IMR-90 (cell line): ENCODE data around the gene CELF5. TPM values are rescaled to one million over a fixed set of nuclear protein-coding genes. Genes with fewer than 3 reads are reported as not detected.
A peak's percentile ranks its signal among the peaks of the same experiment; 100 is the strongest.

ENCODE experiments used
- ATAC-seq: fragments of 200-7000 bp; cut with Tn5 transposase; 2 replicates; pipeline ENCODE4 v1.9.1; 2020; ENCODE audit warnings: low read depth, mild to moderate bottlenecking, moderate library complexity
- BruUV-seq: library from RNA; stranded (reverse); fragments of 400-500 nt; replicated peaks from 2 replicates; lab custom pipeline; 2021; lab: Mats Ljungman, UMichigan
- CTCF ChIA-PET: fragments of 300-600 bp; formaldehyde crosslinking; extraction: SDS; loops from one replicate; lab custom pipeline; 2021; ENCODE audit warnings: antibody characterized with exemption; lab: Yijun Ruan, JAX
- POLR2A ChIA-PET: fragments of 300-600 bp; sonication (Branson Sonifier 250); formaldehyde crosslinking; loops from one replicate; lab custom pipeline; 2022; ENCODE audit warnings: antibody characterized with exemption; ENCODE audit not compliant: unreplicated experiment; lab: Charles Lee
- DNase-seq: peaks from one replicate; pipeline ENCODE4 v3.0.0; 2013
- H2AFZ ChIP-seq: replicated peaks from 2 replicates; pipeline ENCODE3; 2013; ENCODE audit warnings: low read length, mild to moderate bottlenecking; ENCODE audit not compliant: poor library complexity
- H2AK5ac ChIP-seq: 2 replicates; pipeline ENCODE4 v1.6.1; 2013; ENCODE audit warnings: low read depth, low read length, inconsistent platforms
- H2AK9ac ChIP-seq: replicated peaks from 2 replicates; pipeline ENCODE3; 2013; ENCODE audit warnings: mild to moderate bottlenecking, low read depth, low read length, moderate library complexity; ENCODE audit not compliant: poor library complexity
- H2BK120ac ChIP-seq: 2 replicates; pipeline ENCODE4 v1.6.1; 2013; ENCODE audit warnings: low read depth, low read length, inconsistent platforms
- H2BK15ac ChIP-seq: 3 replicates; pipeline ENCODE4 v1.6.1; 2013; ENCODE audit warnings: low read depth, low read length, inconsistent platforms
- H2BK20ac ChIP-seq: 2 replicates; pipeline ENCODE4 v1.6.1; 2013; ENCODE audit warnings: low read depth, mild to moderate bottlenecking, inconsistent platforms, low read length, moderate library complexity
- H2BK5ac ChIP-seq: 2 replicates; pipeline ENCODE4 v1.6.1; 2013; ENCODE audit warnings: mild to moderate bottlenecking, low read depth, low read length, inconsistent platforms; ENCODE audit not compliant: poor library complexity, severe bottlenecking
- H3K14ac ChIP-seq: replicated peaks from 2 replicates; pipeline ENCODE4 v1.6.1; 2013; ENCODE audit warnings: low read depth, low read length, inconsistent platforms
- H3K18ac ChIP-seq: 2 replicates; pipeline ENCODE4 v1.6.1; 2013; ENCODE audit warnings: low read depth, low read length, control low read depth
- H3K23ac ChIP-seq: 2 replicates; pipeline ENCODE4 v1.6.1; 2013; ENCODE audit warnings: low read depth, low read length, inconsistent platforms
- H3K27ac ChIP-seq: 2 replicates; pipeline ENCODE4 v1.5.1; 2013; ENCODE audit warnings: mild to moderate bottlenecking, control low read depth, low read length; ENCODE audit not compliant: insufficient read depth
- H3K27me3 ChIP-seq: 2 replicates; pipeline ENCODE4 v1.6.1; 2013; ENCODE audit warnings: low read length; ENCODE audit not compliant: control insufficient read depth, insufficient read depth
- H3K36me3 ChIP-seq: 2 replicates; pipeline ENCODE4 v1.6.1; 2013; ENCODE audit warnings: low read length, mixed read lengths; ENCODE audit not compliant: control insufficient read depth, insufficient read depth
- H3K4ac ChIP-seq: 2 replicates; pipeline ENCODE4 v1.6.1; 2013; ENCODE audit warnings: low read depth, low read length, inconsistent platforms
- H3K4me1 ChIP-seq: 2 replicates; pipeline ENCODE4 v1.6.1; 2013; ENCODE audit warnings: low read length, mixed read lengths; ENCODE audit not compliant: control insufficient read depth, insufficient read depth
- H3K4me2 ChIP-seq: 2 replicates; pipeline ENCODE4 v1.6.1; 2013; ENCODE audit warnings: low read depth, mild to moderate bottlenecking, control low read depth, low read length, moderate library complexity
- H3K4me3 ChIP-seq: 2 replicates; pipeline ENCODE4 v1.5.1; 2013; ENCODE audit warnings: low read depth, mild to moderate bottlenecking, control low read depth, low read length, moderate library complexity; ENCODE audit not compliant: insufficient read depth
- H3K56ac ChIP-seq: 2 replicates; pipeline ENCODE4 v1.6.1; 2013; ENCODE audit warnings: low read length, inconsistent platforms; ENCODE audit not compliant: insufficient read depth; ENCODE audit errors: extremely low read depth
- H3K79me1 ChIP-seq, 2 experiments: 2 replicates each; pipeline ENCODE4 v1.6.1; 2013; ENCODE audit warnings: low read length in 2 of 2, inconsistent platforms in 1 of 2, low read depth in 1 of 2
- H3K9ac ChIP-seq: 2 replicates; pipeline ENCODE4 v1.6.1; 2013; ENCODE audit warnings: low read depth, low read length, control low read depth
- H3K9me1 ChIP-seq: 2 replicates; pipeline ENCODE4 v1.6.1; 2013; ENCODE audit warnings: low read length, inconsistent platforms; ENCODE audit not compliant: insufficient read depth
- H3K9me3 ChIP-seq: 2 replicates; pipeline ENCODE4 v1.6.1; 2013; ENCODE audit warnings: low read length; ENCODE audit not compliant: control insufficient read depth, insufficient read depth
- H4K20me1 ChIP-seq: 2 replicates; pipeline ENCODE4 v1.6.1; 2013; ENCODE audit warnings: low read length, inconsistent platforms; ENCODE audit not compliant: insufficient read depth
- H4K5ac ChIP-seq: 2 replicates; pipeline ENCODE4 v1.6.1; 2013; ENCODE audit warnings: mild to moderate bottlenecking, low read depth, low read length, control low read depth
- H4K8ac ChIP-seq, 2 experiments: 2 replicates each; pipeline ENCODE4 v1.6.1; 2013; ENCODE audit warnings: low read depth in 2 of 2, low read length in 2 of 2, control low read depth in 1 of 2, inconsistent platforms in 1 of 2
- H4K91ac ChIP-seq: 2 replicates; pipeline ENCODE4 v1.6.1; 2013; ENCODE audit warnings: low read depth, low read length, inconsistent platforms; ENCODE audit not compliant: insufficient read depth
- MAZ ChIP-seq: IDR thresholded peaks from 2 replicates; pipeline ENCODE4 v1.6.1; 2012; ENCODE audit warnings: low read depth, mild to moderate bottlenecking, low read length, improper control_type of control experiment, moderate library complexity, borderline replicate concordance
- MXI1 ChIP-seq: IDR thresholded peaks from 2 replicates; pipeline ENCODE4 v1.6.1; 2012; ENCODE audit warnings: low read depth, mild to moderate bottlenecking, low read length, moderate library complexity, borderline replicate concordance
- NFE2L2 ChIP-seq: fragments of 150-350 bp; IDR thresholded peaks from 2 replicates; pipeline ENCODE4 v1.6.1; 2016; ENCODE audit warnings: low read depth, mild to moderate bottlenecking, low read length
- RCOR1 ChIP-seq: IDR thresholded peaks from 2 replicates; pipeline ENCODE4 v1.6.1; 2012; ENCODE audit warnings: mild to moderate bottlenecking, low read length, improper control_type of control experiment; ENCODE audit not compliant: insufficient replicate concordance
- RFX5 ChIP-seq: IDR thresholded peaks from 2 replicates; pipeline ENCODE4 v1.8.0; 2012; ENCODE audit warnings: low read depth, mild to moderate bottlenecking, low read length, moderate library complexity
- SMC3 ChIP-seq: fragments of 150-350 bp; IDR thresholded peaks from 2 replicates; pipeline ENCODE4 v1.6.1; 2016; ENCODE audit warnings: low read depth, mild to moderate bottlenecking, antibody characterized with exemption, low read length, moderate library complexity
- USF2 ChIP-seq: fragments of 150-350 bp; IDR thresholded peaks from 2 replicates; pipeline ENCODE4 v1.6.1; 2017; ENCODE audit warnings: mild to moderate bottlenecking, antibody characterized with exemption, low read length, low read depth
- WGBS, 2 experiments: methylation state at CpG; one replicate each; pipeline versions ENCODE4 v1.1.5 to v1.1.7; 2013; ENCODE audit warnings: missing lambda C conversion rate in 2 of 2; ENCODE audit not compliant: insufficient read length in 1 of 2; ENCODE audit errors: extremely low coverage in 2 of 2; 5-methylcytosine and 5-hydroxymethylcytosine counted together
- dilution Hi-C: fragments of 300-500 bp; cut with HindIII; formaldehyde crosslinking; loops from one replicate; pipeline ENCODE4 v1.14.3; 2018; ENCODE audit warnings: low sequenced_read_pairs; ENCODE audit not compliant: unreplicated experiment
- in situ Hi-C: fragments of 300-500 bp; cut with MboI; formaldehyde crosslinking; loops from 3 replicates; pipeline ENCODE4 v1.14.3; 2019; ENCODE audit warnings: low sequenced_read_pairs, inconsistent platforms, mixed read lengths
- intact Hi-C: fragments of 100-400 bp; cut with micrococcal nuclease; formaldehyde crosslinking; loops from 2 replicates; pipeline ENCODE4 v1.10.0; 2022
- polyA plus RNA-seq, 3 experiments: library from polyadenylated mRNA; depleted of rRNA; stranded (reverse); fragments of >200 nt; gene quantifications; 2 replicates each; pipeline ENCODE4 v1.2.3, GENCODE V29; 2012; ENCODE audit warnings: low replicate concordance in 1 of 3
- total RNA-seq: library from RNA; depleted of rRNA; stranded (reverse); fragments of >200 nt; gene quantifications from 2 replicates; pipeline ENCODE4 v1.2.3, GENCODE V29; 2012
- TF ChIP-seq, protein P1 (sequence below): fragments of 150-350 bp; IDR thresholded peaks from 2 replicates; pipeline ENCODE4 v1.6.1; 2016; ENCODE audit warnings: low read depth, mild to moderate bottlenecking, low read length, moderate library complexity, borderline replicate concordance

The CELF5 gene
- total and polyA plus RNA-seq, 2 of the 4 experiments (the other 2 are of a cell fraction), result 0.02 TPM; not detected in 1

GRCh38 chr19:3338541-3339181 is 114.2 kb downstream of the CELF5 start:
- H4K8ac ChIP-seq, result no peak overlapping the region
- CTCF ChIA-PET, result no interaction called here
- intact Hi-C loops (no loop called here), dilution Hi-C loops (no loop called here), in situ Hi-C loops (no loop called here)
- H3K9me3 ChIP-seq, result no peaks in the 10 kb centered on the region
- H3K79me1 ChIP-seq, result no peaks in the 10 kb centered on the region; a peak in 1 of 4 replicates
- H4K5ac ChIP-seq, result no peak overlapping the region
- H2BK5ac ChIP-seq, result no peak overlapping the region
- H3K4me3 ChIP-seq, result no peak overlapping the region
- no peak overlapping the region for H2BK120ac ChIP-seq
- H3K9ac ChIP-seq, result no peak overlapping the region
- H3K4me2 ChIP-seq, result no peak overlapping the region
- H3K14ac ChIP-seq, result no peak overlapping the region
- no peak overlapping the region for H2BK20ac ChIP-seq
- TF ChIP-seq, protein P1, sequence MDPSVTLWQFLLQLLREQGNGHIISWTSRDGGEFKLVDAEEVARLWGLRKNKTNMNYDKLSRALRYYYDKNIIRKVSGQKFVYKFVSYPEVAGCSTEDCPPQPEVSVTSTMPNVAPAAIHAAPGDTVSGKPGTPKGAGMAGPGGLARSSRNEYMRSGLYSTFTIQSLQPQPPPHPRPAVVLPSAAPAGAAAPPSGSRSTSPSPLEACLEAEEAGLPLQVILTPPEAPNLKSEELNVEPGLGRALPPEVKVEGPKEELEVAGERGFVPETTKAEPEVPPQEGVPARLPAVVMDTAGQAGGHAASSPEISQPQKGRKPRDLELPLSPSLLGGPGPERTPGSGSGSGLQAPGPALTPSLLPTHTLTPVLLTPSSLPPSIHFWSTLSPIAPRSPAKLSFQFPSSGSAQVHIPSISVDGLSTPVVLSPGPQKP, result no peak
- TF ChIP-seq RFX5 (no peak), SMC3 (no peak), MAZ (no peak), USF2 (no peak), NFE2L2 (no peak), RCOR1 (no peak), MXI1 (no peak)
- peaks cover 9% of the 10 kb centered on the region; the same call in 1 of the 2 replicates for H3K9me1 ChIP-seq
- H3K4ac ChIP-seq, result no peak overlapping the region
- H3K18ac ChIP-seq, result no peak overlapping the region
- no peak overlapping the region for H3K23ac ChIP-seq
- no peak overlapping the region for H2BK15ac ChIP-seq
- 0 out of 2 replicates have a peak overlapping the region, but pooled peaks have one; percentile 50 for H2AK5ac ChIP-seq
- no peak overlapping the region for H2AK9ac ChIP-seq
- WGBS, 2 experiments, result 82% methylated on average over 8 of the region's 12 CpGs; no CpG with 5 or more reads in 1 of the 2 experiments
- H2AFZ ChIP-seq, result no peak overlapping the region
- H3K56ac ChIP-seq, result no peak overlapping the region
- no peaks in the 10 kb centered on the region for H3K27me3 ChIP-seq
- H4K91ac ChIP-seq, result no peak overlapping the region
- no peaks in the 10 kb centered on the region for H4K20me1 ChIP-seq
- POLR2A ChIA-PET, result no interaction called here
- no peaks in the 10 kb centered on the region for H3K36me3 ChIP-seq
- DNase-seq (no peak), ATAC-seq (no peak)
- BruUV-seq, result no TSS peak
- H3K4me1 ChIP-seq, result peaks cover 26% of the 10 kb centered on the region
- no peak overlapping the region for H3K27ac ChIP-seq
